ENCODE data around the gene IDUA.

Gene IDUA

GRCh38 chr4:1013225-1014073 is 26.6 kb downstream of the IDUA start:
- in situ Hi-C loops (cut with MboI; ENCODE audit: low sequenced_read_pairs): no loop called here

- in situ Hi-C loops (cut with MboI; ENCODE audit: low sequenced_read_pairs): no loop called here
Measured at GRCh38 chr4:1014291-1015167, 27.7 kb downstream of the IDUA start.

GRCh38 chr4:1015179-1015578 is 28.3 kb downstream of the IDUA start:
- in situ Hi-C loops (cut with MboI; ENCODE audit: low sequenced_read_pairs): no loop called here

- in situ Hi-C loops (cut with MboI; ENCODE audit: low sequenced_read_pairs): no loop called here
Measured at GRCh38 chr4:1015746-1016145, 28.9 kb downstream of the IDUA start.

- in situ Hi-C loops (cut with MboI; ENCODE audit: low sequenced_read_pairs): no loop called here
Measured at GRCh38 chr4:1017211-1017610, 30.4 kb downstream of the IDUA start.

GRCh38 chr4:1017706-1018105 is 30.9 kb downstream of the IDUA start:
- in situ Hi-C loops (cut with MboI; ENCODE audit: low sequenced_read_pairs): no loop called here

- in situ Hi-C loops (cut with MboI; ENCODE audit: low sequenced_read_pairs): no loop called here
Measured at GRCh38 chr4:1018147-1019020, 31.5 kb downstream of the IDUA start.

- in situ Hi-C loops (cut with MboI; ENCODE audit: low sequenced_read_pairs): no loop called here
Measured at GRCh38 chr4:1019320-1019719, 32.5 kb downstream of the IDUA start.

- in situ Hi-C loops (cut with MboI; ENCODE audit: low sequenced_read_pairs): no loop called here
Measured at GRCh38 chr4:1019729-1020470, 33.1 kb downstream of the IDUA start.

DNA sequence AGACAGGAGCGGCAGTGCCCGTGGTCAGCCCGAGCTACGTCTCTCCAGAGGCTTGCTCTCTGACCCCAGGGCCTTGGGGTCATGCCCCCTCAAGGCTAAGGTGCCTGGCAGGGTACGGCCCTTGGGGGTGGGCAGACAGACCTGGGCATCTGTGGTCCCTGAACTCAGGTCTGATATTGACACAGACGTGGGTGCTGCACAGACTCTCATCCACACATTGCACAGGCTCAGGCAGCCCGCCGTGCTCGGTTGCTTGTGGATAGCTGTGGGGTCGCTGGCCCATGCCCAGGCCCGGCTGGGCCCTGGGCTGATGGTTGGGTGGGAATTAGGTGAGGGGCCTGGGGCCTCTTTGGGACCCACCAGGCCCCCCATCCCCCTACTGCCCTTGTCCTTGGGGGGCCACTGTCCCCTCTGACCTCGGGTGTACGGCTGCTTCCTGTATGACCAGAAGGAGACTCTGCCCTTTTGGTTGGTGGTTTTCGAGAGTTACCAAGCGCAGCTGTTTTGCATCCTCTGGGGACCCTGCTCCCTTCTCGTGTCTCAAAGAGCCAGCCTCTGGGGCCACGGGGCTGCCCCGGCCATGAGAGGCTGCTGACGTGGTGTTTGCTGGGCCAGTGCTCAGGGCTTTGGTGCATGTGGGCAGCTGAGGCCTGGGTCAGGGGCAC is 34.7 kb downstream of the IDUA start:
- in situ Hi-C loops (cut with MboI; ENCODE audit: low sequenced_read_pairs): no loop called here

GRCh38 chr4:1022051-1022738 is 35.4 kb downstream of the IDUA start:
- in situ Hi-C loops (cut with MboI; ENCODE audit: low sequenced_read_pairs): no loop called here

- in situ Hi-C loops (cut with MboI; ENCODE audit: low sequenced_read_pairs): no loop called here
Measured at GRCh38 chr4:1022739-1023066, 35.9 kb downstream of the IDUA start.

- in situ Hi-C loops (cut with MboI; ENCODE audit: low sequenced_read_pairs): no loop called here
Measured at GRCh38 chr4:1023075-1023640, 36.3 kb downstream of the IDUA start.

DNA sequence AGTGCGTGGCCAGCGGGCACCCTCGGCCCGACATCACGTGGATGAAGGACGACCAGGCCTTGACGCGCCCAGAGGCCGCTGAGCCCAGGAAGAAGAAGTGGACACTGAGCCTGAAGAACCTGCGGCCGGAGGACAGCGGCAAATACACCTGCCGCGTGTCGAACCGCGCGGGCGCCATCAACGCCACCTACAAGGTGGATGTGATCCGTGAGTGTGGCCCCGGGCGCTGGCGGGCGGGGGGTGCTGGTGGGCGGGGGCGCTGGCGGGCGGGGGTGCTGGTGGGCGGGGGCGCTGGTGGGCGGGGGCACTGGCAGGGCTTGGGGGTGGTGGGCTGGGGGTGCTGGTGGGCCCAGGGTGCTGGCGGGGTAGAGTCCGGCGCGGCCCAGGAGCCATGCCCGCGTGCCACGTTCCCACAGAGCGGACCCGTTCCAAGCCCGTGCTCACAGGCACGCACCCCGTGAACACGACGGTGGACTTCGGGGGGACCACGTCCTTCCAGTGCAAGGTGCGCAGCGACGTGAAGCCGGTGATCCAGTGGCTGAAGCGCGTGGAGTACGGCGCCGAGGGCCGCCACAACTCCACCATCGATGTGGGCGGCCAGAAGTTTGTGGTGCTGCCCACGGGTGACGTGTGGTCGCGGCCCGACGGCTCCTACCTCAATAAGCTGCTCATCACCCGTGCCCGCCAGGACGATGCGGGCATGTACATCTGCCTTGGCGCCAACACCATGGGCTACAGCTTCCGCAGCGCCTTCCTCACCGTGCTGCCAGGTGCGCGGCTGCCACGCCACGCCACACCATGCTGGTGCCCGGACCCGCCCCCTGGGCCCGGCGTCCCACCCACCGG is 37.3 kb downstream of the IDUA start:
- in situ Hi-C loops (cut with MboI; ENCODE audit: low sequenced_read_pairs): no loop called here

DNA sequence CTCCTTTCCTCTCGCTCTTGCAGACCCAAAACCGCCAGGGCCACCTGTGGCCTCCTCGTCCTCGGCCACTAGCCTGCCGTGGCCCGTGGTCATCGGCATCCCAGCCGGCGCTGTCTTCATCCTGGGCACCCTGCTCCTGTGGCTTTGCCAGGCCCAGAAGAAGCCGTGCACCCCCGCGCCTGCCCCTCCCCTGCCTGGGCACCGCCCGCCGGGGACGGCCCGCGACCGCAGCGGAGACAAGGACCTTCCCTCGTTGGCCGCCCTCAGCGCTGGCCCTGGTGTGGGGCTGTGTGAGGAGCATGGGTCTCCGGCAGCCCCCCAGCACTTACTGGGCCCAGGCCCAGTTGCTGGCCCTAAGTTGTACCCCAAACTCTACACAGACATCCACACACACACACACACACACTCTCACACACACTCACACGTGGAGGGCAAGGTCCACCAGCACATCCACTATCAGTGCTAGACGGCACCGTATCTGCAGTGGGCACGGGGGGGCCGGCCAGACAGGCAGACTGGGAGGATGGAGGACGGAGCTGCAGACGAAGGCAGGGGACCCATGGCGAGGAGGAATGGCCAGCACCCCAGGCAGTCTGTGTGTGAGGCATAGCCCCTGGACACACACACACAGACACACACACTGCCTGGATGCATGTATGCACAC is 38.2 kb downstream of the IDUA start:
- in situ Hi-C loops (cut with MboI; ENCODE audit: low sequenced_read_pairs): no loop called here

- in situ Hi-C loops (cut with MboI; ENCODE audit: low sequenced_read_pairs): no loop called here
Measured at GRCh38 chr4:1026115-1026514, 39.3 kb downstream of the IDUA start.

- in situ Hi-C loops (cut with MboI; ENCODE audit: low sequenced_read_pairs): no loop called here
Measured at GRCh38 chr4:1027219-1027914, 40.5 kb downstream of the IDUA start.
